GM19043 (cell line): ENCODE measurements around the gene RANBP10.
A peak's percentile ranks its signal among the peaks of the same experiment; 100 is the strongest.
"Not testable (repeated sequence)": the region's sequence is repeated elsewhere in the genome, so short reads cannot be mapped to it uniquely, and the experiment has no call there.

Experiments
- ATAC-seq: cut with Tn5 transposase; IDR thresholded peaks from one replicate; pipeline ENCODE4 v1.9.1; 2021; ENCODE audit warnings: low read depth; ENCODE audit not compliant: unreplicated experiment

RANBP10 gene

DNA sequence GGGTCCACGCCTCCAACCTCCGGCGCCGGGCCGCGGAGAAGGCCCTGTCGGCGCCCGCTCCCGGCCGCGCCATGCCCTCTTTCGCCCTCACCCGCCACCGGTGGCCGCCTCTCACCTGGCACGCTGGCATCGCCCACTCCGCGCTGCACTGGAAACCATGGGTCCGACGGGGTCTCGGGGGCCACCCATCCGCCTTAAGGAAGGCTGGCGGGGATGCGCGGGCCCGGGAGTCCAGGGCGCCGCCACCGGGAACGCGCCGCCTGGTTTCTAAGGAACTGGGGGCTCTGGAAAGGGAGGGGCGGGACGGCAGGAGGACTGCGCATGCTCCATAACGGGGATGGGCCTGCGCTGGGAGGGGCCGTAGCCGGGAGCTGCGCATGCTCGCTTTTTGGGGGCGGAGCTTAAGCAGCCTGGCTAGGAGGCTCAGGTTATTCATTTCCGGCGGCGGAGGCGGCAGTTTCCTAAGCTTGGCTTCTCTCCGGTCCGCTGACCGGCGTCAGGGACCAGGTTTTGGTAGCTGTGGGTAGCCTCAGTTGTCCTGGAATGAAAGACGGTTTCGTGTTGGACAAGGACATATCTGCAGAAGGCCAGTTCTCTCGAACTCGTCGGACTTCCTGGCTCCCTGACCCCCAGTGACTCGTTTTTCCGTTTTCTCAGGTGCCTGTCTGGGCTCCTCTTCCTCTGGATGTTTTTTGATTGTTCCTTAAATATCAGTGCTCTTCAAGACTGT is 87.1 kb downstream of the RANBP10 start, which contains the start of gene GFOD2:
Gene GFOD2 (minus strand): TSS at position 269 of the 730 bp plus-strand sequence. CDS start 33,601 bp downstream, outside the sequence.
- ATAC-seq = peak; percentile 73

DNA sequence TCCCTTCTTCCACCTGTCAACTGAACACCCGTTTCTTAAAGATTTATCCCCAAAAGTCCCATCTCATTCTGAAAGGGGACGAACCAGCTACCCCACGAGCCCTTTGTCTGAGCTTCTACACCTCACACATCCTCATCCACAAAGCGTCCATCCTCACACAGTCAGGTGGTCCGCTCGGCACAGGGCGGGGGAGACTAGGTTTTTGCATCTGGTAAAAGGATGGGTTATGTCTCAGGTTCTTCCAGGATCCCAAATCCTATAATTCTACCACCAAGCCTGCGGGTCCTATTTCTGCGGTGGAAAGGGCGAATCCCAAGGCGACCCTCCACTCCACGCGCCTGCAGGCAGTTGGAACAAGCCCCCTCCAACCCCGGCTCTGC is 87.7 kb downstream of the RANBP10 start:
- ATAC-seq = no peak

DNA sequence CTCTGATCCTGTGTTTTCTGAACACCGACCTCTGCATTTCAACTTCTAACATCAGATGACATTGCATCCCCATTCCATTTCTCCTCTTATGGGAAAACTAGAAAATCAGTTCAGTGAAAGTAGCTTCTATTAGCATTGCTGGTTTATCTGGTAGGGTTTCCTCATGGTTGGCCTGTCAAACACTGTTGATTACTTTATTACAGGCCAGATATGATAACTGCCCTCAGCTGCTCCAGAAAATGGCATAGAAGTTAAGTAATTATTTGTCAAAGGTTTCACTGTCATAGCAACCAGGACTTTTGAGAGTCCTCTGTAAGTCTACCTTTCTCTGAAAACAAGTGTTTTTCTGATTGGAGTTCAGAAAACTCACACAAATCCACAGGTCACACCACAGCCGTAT is 90.3 kb downstream of the RANBP10 start:
- no peak for ATAC-seq

DNA sequence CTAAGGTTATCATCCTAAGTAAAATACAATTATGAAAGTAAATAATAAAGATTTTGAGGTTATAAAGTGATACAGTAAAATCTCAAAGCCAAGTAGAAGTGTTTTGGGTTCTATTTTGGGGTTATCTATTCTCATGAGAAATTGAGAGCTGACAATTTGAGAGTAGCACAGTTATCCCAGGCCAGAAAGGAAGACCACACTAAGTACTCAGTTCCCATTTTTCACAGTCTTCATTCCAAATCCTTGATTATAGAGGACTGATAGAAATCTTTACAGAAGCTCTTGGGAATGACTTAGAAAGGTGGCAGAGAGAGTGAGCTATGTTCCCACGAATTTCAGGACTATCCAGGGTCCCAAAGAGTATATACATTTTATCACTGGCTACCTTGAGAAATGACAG is 91.8 kb downstream of the RANBP10 start:
- ATAC-seq = no peak

DNA sequence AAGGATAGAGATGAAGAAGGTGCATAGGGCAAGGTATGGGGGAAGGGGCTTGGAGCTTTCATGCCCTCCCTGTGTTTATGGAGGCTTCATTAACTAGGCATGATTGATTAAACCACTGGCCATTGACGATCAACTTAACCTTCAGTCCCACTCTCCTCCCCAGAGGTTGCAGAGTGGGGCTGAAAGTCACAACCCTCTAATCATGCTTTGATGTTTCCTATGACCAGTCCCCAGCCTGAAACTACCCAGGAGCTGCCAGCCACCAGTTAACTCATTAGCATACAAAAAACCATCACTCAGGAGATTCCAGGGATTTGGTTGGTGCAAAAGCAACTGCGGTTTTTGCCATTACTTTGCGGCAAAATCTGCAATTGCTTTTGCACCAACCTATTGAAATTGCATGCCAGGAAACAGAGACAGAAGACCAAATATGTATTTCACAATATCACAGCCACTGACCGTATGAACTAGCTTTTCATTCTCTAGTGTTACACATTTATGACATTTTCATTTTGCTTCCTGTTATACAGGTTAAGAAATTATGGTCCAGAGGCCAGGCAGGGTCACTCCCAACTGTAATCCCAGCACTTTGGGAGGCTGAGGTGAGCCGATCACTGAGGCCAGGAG is 92.6 kb downstream of the RANBP10 start:
- ATAC-seq = no peak

DNA sequence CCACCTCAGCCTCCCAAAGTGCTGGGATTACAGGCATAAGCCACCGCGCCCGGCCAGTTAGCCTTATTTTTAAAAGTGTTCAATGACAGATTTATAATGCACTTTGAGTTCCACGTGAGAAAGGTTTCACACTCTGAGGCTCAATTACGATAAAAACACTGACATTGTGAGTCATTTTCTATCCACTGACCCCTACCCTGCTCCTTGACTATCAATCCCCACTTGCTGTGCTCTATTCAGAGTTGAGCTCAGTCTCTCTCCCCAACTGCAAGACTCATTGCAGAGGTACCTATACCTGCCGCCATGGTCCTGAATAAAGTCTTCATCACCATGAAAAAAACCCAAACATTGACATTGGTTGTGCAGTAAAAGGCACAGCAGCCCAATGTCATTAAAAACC is 95.8 kb downstream of the RANBP10 start:
- ATAC-seq = no peak

DNA sequence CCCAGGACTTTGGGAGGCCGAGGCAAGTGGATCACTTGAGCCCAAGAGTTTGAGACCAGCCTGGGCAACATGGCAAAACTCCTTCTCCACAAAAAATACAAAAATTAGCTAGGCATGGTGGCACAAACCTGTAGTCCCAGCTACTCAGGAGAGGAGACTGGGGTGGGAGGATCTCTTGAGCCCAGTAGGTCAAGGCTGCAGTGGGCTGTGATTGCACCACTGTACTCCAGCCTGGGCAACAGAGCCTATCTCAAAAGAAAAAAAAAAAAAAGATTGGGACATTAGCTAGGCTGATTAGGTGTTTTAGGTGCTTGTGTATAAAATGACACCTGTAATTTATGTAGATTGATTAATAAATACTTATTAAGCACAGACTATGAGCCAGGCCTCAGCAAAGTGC is 97.3 kb downstream of the RANBP10 start:
- no peak for ATAC-seq

DNA sequence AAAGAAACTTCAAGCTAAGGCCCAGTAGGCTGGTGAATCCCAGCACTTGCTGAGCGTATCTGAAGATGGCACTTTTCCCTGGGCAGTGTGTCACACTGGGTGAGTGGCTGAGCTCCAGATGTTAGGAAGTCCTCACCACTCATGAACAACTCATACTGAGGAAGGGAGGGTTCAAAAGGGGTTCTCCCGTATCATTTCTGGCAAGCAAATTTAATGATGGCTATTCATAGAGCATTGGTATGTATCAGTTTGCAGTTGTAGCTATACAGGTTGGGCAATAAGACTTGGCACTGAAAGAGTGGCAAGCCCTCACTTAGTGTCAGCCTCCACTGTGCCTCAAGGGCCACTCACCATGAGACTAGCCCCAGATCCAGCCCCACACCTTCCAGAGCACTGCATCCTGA is 98.0 kb downstream of the RANBP10 start:
- ATAC-seq = no peak

DNA sequence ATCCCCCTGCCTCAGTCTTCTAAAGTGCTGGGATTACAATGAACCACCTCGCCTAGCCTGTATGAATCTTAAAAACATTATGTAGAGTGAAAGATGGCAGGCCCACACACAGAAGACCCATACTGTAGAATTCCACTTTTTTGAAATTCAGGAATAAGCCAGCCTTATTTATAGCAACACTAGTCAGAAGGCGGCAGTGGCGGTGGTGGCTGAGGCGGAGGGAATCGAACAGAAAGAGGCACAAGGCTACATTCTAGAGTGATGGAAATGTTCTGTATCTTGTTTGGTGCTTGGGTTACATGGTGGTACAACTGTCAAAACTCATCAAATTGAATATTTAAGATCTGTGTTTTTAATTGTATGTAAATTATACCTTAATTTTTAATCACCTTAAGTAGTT is 98.6 kb downstream of the RANBP10 start:
- ATAC-seq = no peak

DNA sequence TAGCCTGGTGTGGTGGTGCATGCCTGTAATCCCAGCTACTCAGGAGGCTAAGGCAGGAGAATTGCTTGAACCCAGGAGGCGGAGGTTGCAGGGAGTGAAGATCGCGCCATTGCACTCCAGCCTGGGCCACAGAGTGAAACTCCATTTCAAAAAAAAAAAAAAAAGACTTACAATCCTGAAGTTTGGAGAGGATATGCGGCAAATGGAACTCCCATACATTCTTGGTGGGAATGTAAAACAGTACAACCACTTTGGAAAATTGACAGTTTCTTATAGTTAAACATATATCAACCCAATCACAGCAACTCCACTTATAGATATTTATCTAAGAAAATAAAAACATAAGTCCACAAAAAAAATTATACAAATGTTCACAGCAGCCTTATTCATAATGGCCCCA is 99.2 kb downstream of the RANBP10 start:
- no peak for ATAC-seq

DNA sequence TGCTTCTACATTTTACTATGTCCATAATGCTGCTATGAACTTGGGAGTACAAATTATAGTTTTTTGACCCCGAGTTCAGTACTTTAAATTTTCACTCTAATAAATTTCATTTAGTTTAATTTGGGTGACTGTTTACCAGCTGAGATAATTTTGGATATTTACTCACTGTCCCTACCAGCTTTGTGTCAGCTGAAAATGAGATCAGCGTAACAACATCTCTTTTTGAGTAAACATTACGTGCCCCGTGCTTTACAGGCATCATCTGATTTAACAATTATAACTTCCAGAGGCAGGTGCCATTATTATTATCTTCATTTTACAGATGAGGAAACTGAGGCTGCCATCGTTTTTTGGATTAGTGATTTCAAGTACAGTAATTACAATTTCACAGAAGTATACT is 102.2 kb downstream of the RANBP10 start:
- no peak for ATAC-seq

DNA sequence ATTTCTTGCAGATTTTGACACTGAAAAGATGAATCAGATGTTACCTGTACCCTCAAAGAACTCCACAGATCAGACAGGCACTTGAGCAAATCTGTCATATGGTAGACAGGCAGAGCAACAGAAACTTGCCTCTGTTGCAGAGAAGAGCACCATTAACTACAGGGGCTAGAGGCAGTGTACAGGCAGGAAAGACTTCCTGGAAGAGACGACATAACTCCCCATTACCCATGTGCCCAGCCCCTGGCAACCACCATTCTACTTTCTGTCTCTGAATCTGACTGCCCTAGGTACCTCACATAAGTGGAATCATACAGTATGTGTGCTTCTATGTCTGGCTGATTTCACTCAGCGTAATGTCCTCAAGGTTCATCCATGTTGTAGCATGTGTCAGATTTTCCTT is 102.7 kb downstream of the RANBP10 start:
- ATAC-seq = no peak

DNA sequence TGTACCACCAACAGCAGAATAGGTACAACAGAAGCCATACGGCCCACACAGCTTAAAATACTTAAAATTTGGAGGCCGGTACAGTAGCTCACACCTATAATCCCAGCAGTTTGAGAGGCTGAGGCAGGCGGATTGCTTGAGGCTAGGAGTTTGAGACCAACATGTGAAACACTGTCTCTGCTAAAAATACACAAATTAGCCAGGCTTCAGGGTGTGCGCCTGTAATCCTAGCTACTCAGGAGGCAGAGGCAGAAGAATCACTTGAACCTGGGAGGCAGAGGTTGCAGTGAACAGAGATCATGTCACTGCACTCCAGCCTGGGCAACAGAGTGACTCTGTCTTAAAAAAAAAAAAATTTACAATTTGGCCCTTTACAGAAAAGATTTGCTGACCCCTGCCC is 104.2 kb downstream of the RANBP10 start:
- no peak for ATAC-seq

DNA sequence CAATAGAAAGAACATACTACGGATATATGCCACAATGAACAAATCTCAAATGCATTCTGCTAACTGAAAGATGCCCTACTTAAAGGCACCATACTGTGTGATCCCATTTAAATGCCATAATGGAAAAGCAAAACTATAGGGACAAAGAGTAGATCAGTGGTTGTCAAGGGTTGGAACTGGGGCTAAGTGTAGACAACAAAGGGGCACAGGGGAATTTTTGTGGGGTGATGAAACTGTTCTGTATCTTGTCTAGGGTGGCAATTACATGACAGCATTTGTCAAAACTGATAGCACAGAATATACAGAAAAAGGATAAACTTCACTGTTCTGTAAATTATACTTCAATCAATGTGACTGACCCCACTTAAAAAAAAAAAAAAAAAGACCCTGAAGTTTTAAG is 104.9 kb downstream of the RANBP10 start:
- no peak for ATAC-seq

DNA sequence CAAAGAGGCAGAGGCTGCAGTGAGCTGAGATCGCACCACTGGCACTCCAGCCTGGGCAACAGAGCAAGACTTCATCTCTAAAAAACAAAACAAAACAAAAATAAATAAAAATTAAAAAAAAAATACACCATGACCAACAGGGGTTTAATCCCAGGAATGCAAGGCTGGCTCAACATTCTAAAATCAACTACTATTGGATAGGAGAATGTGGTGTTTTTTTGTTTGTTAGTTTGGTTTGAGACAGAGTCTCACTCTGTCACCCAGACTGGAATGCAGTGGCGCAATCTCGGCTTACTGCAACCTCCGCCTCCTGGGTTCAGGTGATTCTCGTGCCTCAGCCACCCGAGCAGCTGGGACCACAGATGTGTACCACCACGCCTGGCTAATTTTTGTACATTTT is 107.1 kb downstream of the RANBP10 start:
- ATAC-seq = no peak

DNA sequence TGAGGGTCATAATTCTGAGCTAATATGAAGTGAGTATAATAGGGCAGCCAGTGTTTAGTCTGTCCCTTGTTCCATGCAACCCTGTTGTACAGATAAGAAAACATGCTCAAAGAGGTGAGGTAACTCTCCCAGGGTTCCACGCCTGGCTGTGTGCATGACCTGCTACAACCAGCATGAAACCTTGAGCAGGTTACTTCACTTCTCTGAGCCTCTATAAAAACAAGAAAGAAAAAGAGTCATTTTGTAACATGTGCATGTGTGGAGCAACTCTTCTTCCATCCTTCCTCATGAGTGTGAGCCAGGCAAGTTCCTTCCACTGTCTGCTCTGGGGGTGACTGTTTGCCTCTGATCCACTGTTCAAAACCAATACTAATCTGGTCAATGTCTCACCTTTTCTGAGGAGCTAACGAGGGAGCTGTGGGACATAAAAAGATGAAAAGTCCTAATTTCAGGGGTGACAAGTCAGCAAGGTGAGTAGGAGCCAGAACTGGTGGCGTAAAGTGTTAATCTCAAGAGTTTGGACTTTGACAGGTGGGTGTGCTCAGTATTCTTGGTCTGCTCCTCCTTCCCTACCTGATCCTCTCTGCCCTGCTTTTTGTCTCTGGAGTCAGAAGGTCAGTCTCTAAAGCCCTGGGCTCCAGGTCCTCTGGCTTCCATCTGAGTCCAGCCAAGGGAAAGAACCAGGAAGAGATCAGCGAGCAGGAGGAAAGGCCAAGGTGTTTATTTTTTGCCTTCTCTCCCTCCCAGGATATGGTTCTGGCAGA is 108.8 kb downstream of the RANBP10 start:
- no peak for ATAC-seq

DNA sequence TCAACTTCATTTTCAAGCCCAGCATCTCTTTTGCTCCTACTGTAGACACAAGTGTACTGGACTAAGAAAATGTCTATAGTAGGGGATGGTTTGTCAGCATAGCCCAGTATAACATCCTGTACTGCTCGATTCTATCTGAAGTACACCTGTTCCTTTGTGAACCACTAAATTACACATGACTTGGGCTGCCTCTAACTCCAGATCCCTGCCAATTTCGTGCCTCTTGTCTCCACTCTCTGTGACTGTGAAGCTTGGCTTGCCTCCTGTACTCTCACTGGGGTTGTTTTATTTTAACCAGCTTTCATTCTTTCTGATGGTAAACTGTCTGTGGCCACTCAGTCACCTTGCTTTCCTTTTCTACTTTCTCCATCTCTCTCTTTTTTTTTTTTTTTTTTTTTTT is 111.7 kb downstream of the RANBP10 start:
- ATAC-seq = no peak

DNA sequence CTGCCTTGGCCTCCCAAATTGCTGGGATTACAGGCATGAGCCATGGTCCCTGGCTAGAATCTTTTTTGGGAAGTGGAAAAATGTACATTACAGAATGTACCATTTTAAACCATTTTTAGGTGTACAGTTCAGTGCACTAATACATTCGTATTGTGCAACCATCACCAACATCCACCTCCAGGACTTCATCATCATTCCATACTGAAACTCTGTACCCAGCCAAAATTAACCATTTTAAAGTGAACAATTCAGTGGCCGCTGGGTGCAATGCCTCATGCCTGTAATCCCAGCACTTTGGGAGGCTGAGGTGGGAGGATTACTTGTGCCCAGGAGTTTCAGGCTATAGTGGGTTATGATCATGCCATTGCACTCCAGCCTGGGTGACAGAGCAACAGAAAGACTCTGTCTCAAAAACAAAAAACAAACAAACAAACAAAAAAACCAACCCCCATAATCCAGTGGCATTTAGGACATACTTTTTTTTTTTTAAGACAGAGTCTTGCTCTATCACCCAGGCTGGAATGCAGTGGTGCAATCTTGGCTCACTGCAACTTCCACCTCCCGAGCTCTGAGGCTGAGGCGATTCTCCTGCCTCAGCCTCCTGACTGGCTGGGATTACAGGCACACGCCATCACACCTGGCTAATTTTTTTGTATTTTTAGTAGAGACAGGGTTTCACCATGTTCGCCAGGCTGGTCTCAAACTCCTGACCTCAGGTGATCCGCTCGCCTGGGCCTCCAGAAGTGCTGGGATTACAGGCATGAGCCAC is 112.7 kb downstream of the RANBP10 start:
- ATAC-seq = not testable (repeated sequence)

DNA sequence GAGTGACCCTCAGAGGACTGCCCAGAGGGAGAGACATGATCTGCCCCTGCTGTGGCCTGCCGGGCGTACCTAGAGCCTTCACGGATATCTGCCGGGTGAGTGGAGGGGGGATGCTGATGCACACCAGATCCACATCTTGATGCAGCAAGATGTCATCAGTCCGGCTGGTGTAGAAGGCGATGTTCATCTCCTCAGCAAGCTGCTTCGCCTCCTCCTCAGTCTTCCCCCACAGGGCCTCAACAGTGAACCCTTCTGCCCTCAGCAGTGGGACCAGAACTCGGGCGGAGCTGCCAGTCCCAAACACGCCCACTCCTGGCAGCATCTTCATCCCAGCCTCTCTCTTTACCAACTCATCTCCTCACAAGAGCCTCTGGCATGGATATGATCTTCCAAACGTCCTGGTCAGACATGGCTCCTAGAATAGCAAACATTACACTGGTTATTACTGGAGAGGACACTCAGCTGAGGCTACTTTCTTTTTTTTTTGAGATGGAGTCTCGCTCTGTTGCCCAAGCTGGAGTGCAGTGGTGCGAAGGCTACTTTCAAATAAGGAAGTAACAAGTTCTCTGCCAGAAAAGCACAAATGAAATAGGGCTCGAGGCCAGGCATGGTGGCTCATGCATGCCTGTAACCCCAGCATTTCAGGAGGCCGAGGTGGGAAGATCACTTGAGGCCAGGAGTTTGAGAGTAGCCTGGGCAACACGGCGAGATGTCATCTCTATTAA is 120.8 kb downstream of the RANBP10 start:
- no peak for ATAC-seq

DNA sequence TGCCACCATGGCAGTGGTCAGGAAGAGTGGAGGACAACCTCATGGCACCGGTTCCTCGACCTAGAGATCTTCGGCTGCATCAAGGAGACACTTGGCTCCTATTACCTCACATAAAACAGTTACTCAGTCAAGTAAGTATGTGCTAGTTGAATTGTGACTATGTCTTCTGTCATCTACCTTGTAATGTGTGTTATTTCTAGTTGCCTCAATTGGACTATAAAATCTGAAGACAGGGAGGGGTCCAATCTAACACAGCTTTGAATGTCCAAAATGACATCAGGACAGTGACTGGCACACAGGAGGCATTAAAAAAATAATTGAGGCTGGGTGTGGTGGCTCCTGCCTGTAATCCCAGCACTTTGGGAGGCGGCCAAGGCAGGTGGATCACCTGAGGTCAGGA is 122.6 kb downstream of the RANBP10 start:
- ATAC-seq = no peak
